Globus pallidus (tissue), 1 donor: Measurements from ENCODE around the gene ALDH18A1.
A peak's percentile ranks its signal among the peaks of the same experiment; 100 is the strongest.
"Not testable (repeated sequence)": the region's sequence is repeated elsewhere in the genome, so short reads cannot be mapped to it uniquely, and the experiment has no call there.

Source experiments
- DNase-seq: peaks from one replicate; pipeline ENCODE4 v3.0.0-alpha.2; 2015; ENCODE audit warnings: low spot score

The ALDH18A1 gene

GRCh38 chr10:95656291-95657164 is at the start of gene ALDH18A1:
TSS of gene ALDH18A1 (minus strand) at chr10:95656711. CDS start at chr10:95653377, 3,334 bp downstream.
- peak; percentile 78 for DNase-seq

- no peak for DNase-seq
These were observed 41.9 kb upstream of the ALDH18A1 start for GRCh38 chr10:95698415-95698814.

- DNase-seq, result peak; percentile 57
These were observed 40.9 kb upstream of the ALDH18A1 start for GRCh38 chr10:95697429-95697828.

GRCh38 chr10:95694665-95695064 is 38.2 kb upstream of the ALDH18A1 start:
- DNase-seq, result no peak

GRCh38 chr10:95693668-95694534 is 37.4 kb upstream of the ALDH18A1 start, which contains the start of gene TCTN3:
TSS of gene TCTN3 (minus strand) at chr10:95693927. CDS start at chr10:95693899, 28 bp downstream.
- DNase-seq, result peak; percentile 100

GRCh38 chr10:95693071-95693667 is 36.7 kb upstream of the ALDH18A1 start:
- DNase-seq, result no peak

- no peak for DNase-seq
These were observed 34.8 kb upstream of the ALDH18A1 start for GRCh38 chr10:95691281-95691680.

- DNase-seq, result no peak
These were observed 32.1 kb upstream of the ALDH18A1 start for GRCh38 chr10:95688648-95689047.

GRCh38 chr10:95683966-95684365 is 27.5 kb upstream of the ALDH18A1 start:
- no peak for DNase-seq

GRCh38 chr10:95675403-95676116 is 19.0 kb upstream of the ALDH18A1 start:
- DNase-seq, result no peak

GRCh38 chr10:95674643-95675042 is 18.1 kb upstream of the ALDH18A1 start:
- no peak for DNase-seq

GRCh38 chr10:95672641-95673040 is 16.1 kb upstream of the ALDH18A1 start:
- not testable (repeated sequence) for DNase-seq

- no peak for DNase-seq
These were observed 8.0 kb upstream of the ALDH18A1 start for GRCh38 chr10:95664543-95664942.

GRCh38 chr10:95663496-95663895 is 7.0 kb upstream of the ALDH18A1 start:
- no peak for DNase-seq

GRCh38 chr10:95661818-95662217 is 5.3 kb upstream of the ALDH18A1 start:
- DNase-seq, result no peak

- DNase-seq, result no peak
These were observed 3.8 kb upstream of the ALDH18A1 start for GRCh38 chr10:95660283-95660682.

- no peak for DNase-seq
These were observed 739 bp upstream of the ALDH18A1 start for GRCh38 chr10:95657250-95657649.

- no peak for DNase-seq
These were observed 780 bp downstream of the ALDH18A1 start for GRCh38 chr10:95655571-95656290.

- DNase-seq, result no peak
These were observed 2.6 kb downstream of the ALDH18A1 start for GRCh38 chr10:95653895-95654294.

- no peak for DNase-seq
These were observed 5.0 kb downstream of the ALDH18A1 start for GRCh38 chr10:95651346-95652060.
